NCI-H526 (cell line): ENCODE data around the gene KITLG.
"Not testable (repeated sequence)": the region's sequence is repeated elsewhere in the genome, so short reads cannot be mapped to it uniquely, and the experiment has no call there.

Experiments
- DNase-seq, 2 experiments: peaks; one replicate each; lab custom pipeline; 2025; lab: John Stamatoyannopoulos, UW

The KITLG gene

GRCh38 chr12:88544991-88545980 is 35.0 kb downstream of the KITLG start:
- no peak for DNase-seq

- DNase-seq = no peak
These were observed 40.4 kb downstream of the KITLG start for GRCh38 chr12:88539893-88540292.

- DNase-seq = no peak
These were observed 41.6 kb downstream of the KITLG start for GRCh38 chr12:88538697-88539096.

GRCh38 chr12:88538250-88538649 is 42.0 kb downstream of the KITLG start:
- no peak for DNase-seq

- DNase-seq = no peak
These were observed 49.4 kb downstream of the KITLG start for GRCh38 chr12:88530868-88531267.

- DNase-seq = no peak
These were observed 50.5 kb downstream of the KITLG start for GRCh38 chr12:88529531-88530488.

- DNase-seq = no peak
These were observed 57.3 kb downstream of the KITLG start for GRCh38 chr12:88522961-88523360.

- no peak for DNase-seq
These were observed 59.8 kb downstream of the KITLG start for GRCh38 chr12:88520436-88520820.

GRCh38 chr12:88519802-88520435 is 60.4 kb downstream of the KITLG start:
- no peak for DNase-seq

- no peak for DNase-seq
These were observed 61.3 kb downstream of the KITLG start for GRCh38 chr12:88518863-88519403.

GRCh38 chr12:88516811-88517210 is 63.5 kb downstream of the KITLG start:
- no peak for DNase-seq

- DNase-seq = no peak
These were observed 69.4 kb downstream of the KITLG start for GRCh38 chr12:88510843-88511242.

- no peak for DNase-seq
These were observed 70.4 kb downstream of the KITLG start for GRCh38 chr12:88509851-88510250.

- no peak for DNase-seq
These were observed 70.9 kb downstream of the KITLG start for GRCh38 chr12:88509347-88509746.

GRCh38 chr12:88507851-88508250 is 72.4 kb downstream of the KITLG start:
- DNase-seq = not testable (repeated sequence)

- no peak for DNase-seq
These were observed 73.0 kb downstream of the KITLG start for GRCh38 chr12:88507270-88507669.

GRCh38 chr12:88505696-88506095 is 74.6 kb downstream of the KITLG start:
- DNase-seq = no peak

GRCh38 chr12:88503281-88503703 is 77.0 kb downstream of the KITLG start:
- DNase-seq = no peak

GRCh38 chr12:88501972-88502938 is 78.0 kb downstream of the KITLG start:
- no peak for DNase-seq

- DNase-seq = no peak
These were observed 83.3 kb downstream of the KITLG start for GRCh38 chr12:88496891-88497371.
